A549 (cell line): Measurements from ENCODE around the gene NCOA1. TPM values are rescaled to one million over a fixed set of nuclear protein-coding genes. Genes with fewer than 3 reads are reported as not detected.
A peak's percentile ranks its signal among the peaks of the same experiment; 100 is the strongest.

Experiments
- ATAC-seq, 2 experiments: fragments of 200-7000 bp in 1 of 2; fragments of >200 bp in 1 of 2; cut with Nextera tagmentation in 1 of 2; cut with Tn5 transposase in 1 of 2; 3 replicates each; pipeline versions ENCODE4 v1.8.0 to v1.9.1; 2018 to 2020; ENCODE audit warnings: mild to moderate bottlenecking in 1 of 2, moderate library complexity in 1 of 2
- CTCF ChIA-PET: fragments of 300-600 bp; sonication (Branson Sonifier 250); formaldehyde crosslinking; extraction: SDS; loops from one replicate; lab custom pipeline; 2021; ENCODE audit warnings: antibody characterized with exemption, inconsistent platforms; lab: Yijun Ruan, JAX
- POLR2A ChIA-PET: fragments of 350-600 bp; formaldehyde crosslinking; extraction: SDS; loops from one replicate; lab custom pipeline; 2021; ENCODE audit warnings: antibody characterized with exemption, inconsistent platforms; lab: Yijun Ruan, JAX
- DNase-seq, 2 experiments: peaks; one replicate each; pipeline versions ENCODE4 v3.0.0 to v3.0.0-alpha.2; 2011 to 2016; ENCODE audit warnings: low read depth in 1 of 2, low spot score in 1 of 2
- FAIRE-seq: peaks from 2 replicates; lab custom pipeline; 2011; peaks lifted over from hg19 to GRCh38; lab: Jason Lieb, UNC
- H3K27ac ChIP-seq, 2 experiments: fragments of >200 bp; sonication (Bioruptor Twin); formaldehyde crosslinking; 3 replicates each; pipeline ENCODE4 v1.5.1; 2016 to 2017
- H3K4me1 ChIP-seq: fragments of >200 bp; sonication (Bioruptor Twin); formaldehyde crosslinking; 3 replicates; pipeline ENCODE4 v1.6.1; 2016
- H3K4me2 ChIP-seq: fragments of >200 bp; sonication (Bioruptor Twin); formaldehyde crosslinking; 3 replicates; pipeline ENCODE4 v1.6.1; 2016
- H3K4me3 ChIP-seq: fragments of >200 bp; sonication (Bioruptor Twin); formaldehyde crosslinking; 3 replicates; pipeline ENCODE4 v1.5.1; 2016
- H3K9me3 ChIP-seq: fragments of >200 bp; sonication (Bioruptor Twin); formaldehyde crosslinking; 3 replicates; pipeline ENCODE4 v1.6.1; 2016
- BCL3 ChIP-seq: fragments of >200 bp; sonication (Bioruptor Twin); formaldehyde crosslinking; IDR thresholded peaks from 3 replicates; pipeline ENCODE4 v1.6.1; 2016
- BHLHE40 ChIP-seq: IDR thresholded peaks from 2 replicates; pipeline ENCODE4 v1.6.1; 2012; ENCODE audit warnings: low read depth, low read length, inconsistent platforms
- CHD2 ChIP-seq: fragments of 150-350 bp; IDR thresholded peaks from 2 replicates; pipeline ENCODE4 v1.6.1; 2014; ENCODE audit warnings: low read length; ENCODE audit not compliant: partially characterized antibody
- EHF ChIP-seq: fragments of 250-450 bp; sonication (Bioruptor Pico); IDR thresholded peaks from 2 replicates; pipeline ENCODE4 v1.5.0; 2020; ENCODE audit warnings: mild to moderate bottlenecking
- FOSB ChIP-seq: fragments of 250-450 bp; sonication (Bioruptor Pico); IDR thresholded peaks from 2 replicates; pipeline ENCODE4 v1.5.0; 2020; ENCODE audit warnings: mild to moderate bottlenecking, moderate library complexity
- HES2 ChIP-seq: fragments of >200 bp; sonication (Bioruptor Twin); formaldehyde crosslinking; IDR thresholded peaks from 2 replicates; pipeline ENCODE4 v1.6.1; 2016
- HOXB13 ChIP-seq: fragments of 250-450 bp; sonication (Bioruptor Pico); IDR thresholded peaks from 2 replicates; pipeline ENCODE4 v1.5.0; 2020; ENCODE audit warnings: low read depth, mild to moderate bottlenecking, moderate library complexity
- MAFK ChIP-seq: fragments of 450-650 bp; IDR thresholded peaks from 2 replicates; pipeline ENCODE4 v1.6.1; 2014; ENCODE audit not compliant: partially characterized antibody
- NFE2L2 ChIP-seq: fragments of 150-350 bp; conservative IDR thresholded peaks from 2 replicates; pipeline ENCODE4 v1.6.1; 2014; ENCODE audit warnings: low read length
- NPAS2 ChIP-seq: fragments of 250-450 bp; sonication (Bioruptor Pico); IDR thresholded peaks from 2 replicates; pipeline ENCODE4 v1.8.0; 2022; ENCODE audit warnings: mild to moderate bottlenecking, moderate library complexity, borderline replicate concordance
- PBX3 ChIP-seq: IDR thresholded peaks from 2 replicates; pipeline ENCODE4 v1.6.1; 2012
- RCOR1 ChIP-seq: fragments of 150-350 bp; IDR thresholded peaks from 2 replicates; pipeline ENCODE4 v1.6.1; 2014; ENCODE audit warnings: antibody characterized with exemption, low read length, low read depth
- USF2 ChIP-seq: fragments of 450-650 bp; IDR thresholded peaks from 2 replicates; pipeline ENCODE4 v1.6.1; 2014; ENCODE audit warnings: antibody characterized with exemption
- ZNF302 ChIP-seq: fragments of 250-450 bp; sonication (Bioruptor Pico); IDR thresholded peaks from 2 replicates; pipeline ENCODE4 v1.9.0; 2021; ENCODE audit warnings: inconsistent platforms, mild to moderate bottlenecking, moderate library complexity
- WGBS: methylation state at CpG from one replicate; pipeline ENCODE4 v1.1.6; 2017; ENCODE audit errors: missing lambda C conversion rate; 5-methylcytosine and 5-hydroxymethylcytosine counted together
- polyA plus RNA-seq, 4 experiments: library from polyadenylated mRNA; depleted of rRNA in 3 of 4; stranded (reverse); fragments of >200 nt; fragmentation: RNase III in 1 of 4; extraction: RNeasy Plus Mini Kit Qiagen cat#74134 plus additional on column Dnase treatment in 1 of 4; gene quantifications; 2 replicates in 3 of 4; 3 replicates in 1 of 4; pipeline ENCODE4 v1.2.3, GENCODE V29; 2011 to 2017

NCOA1 gene
- polyA plus RNA-seq, 2 of the 4 experiments (the other 2 are of a cell fraction), result 7.6 to 29.9 TPM

- POLR2A ChIA-PET, result no interaction called here
- Histone ChIP-seq H3K4me1 (no peaks in the 10 kb centered on the region), H3K4me2 (no peak overlapping the region), H3K4me3 (no peak overlapping the region), H3K9me3 (no peaks in the 10 kb centered on the region), H3K27ac (no peak overlapping the region)
- ATAC-seq, result no peak
- TF ChIP-seq MAFK (peak; percentile 51), HOXB13 (CRISPR knock-in tag) (no peak)
- FAIRE-seq, result no peak
- WGBS, result 93% methylated on average over 3 of the region's 3 CpGs
- DNase-seq, result no peak
- CTCF ChIA-PET, result interaction anchor here (1.2 kb wide), 2 partner anchors 114 to 243 kb away, joined by 3 read pairs; no protein-coding TSS in a partner anchor
These were observed 161.5 kb downstream of the NCOA1 start for GRCh38 chr2:24652265-24653182.

- Histone ChIP-seq H3K27ac (no peak overlapping the region), H3K4me2 (no peak overlapping the region), H3K4me1 (no peaks in the 10 kb centered on the region), H3K9me3 (no peaks in the 10 kb centered on the region), H3K4me3 (no peak overlapping the region)
- CTCF ChIA-PET, result interaction anchor here (1.2 kb wide), 1 partner anchor 11 kb away, joined by 3 read pairs; no protein-coding TSS in a partner anchor
- WGBS, result 88% methylated on average over 2 of the region's 2 CpGs
- TF ChIP-seq EHF (CRISPR knock-in tag), result no peak
- FAIRE-seq, result no peak
- no peak for DNase-seq
- ATAC-seq, result no peak
- POLR2A ChIA-PET, result no interaction called here
These were observed 166.8 kb downstream of the NCOA1 start for GRCh38 chr2:24657818-24658217.

- POLR2A ChIA-PET, result no interaction called here
- 94% methylated on average over 4 of the region's 4 CpGs for WGBS
- H3K4me1 ChIP-seq, result no peaks in the 10 kb centered on the region
- TF ChIP-seq NFE2L2, result no peak
- no peak for TF ChIP-seq NPAS2
- TF ChIP-seq PBX3, result no peak
- TF ChIP-seq HOXB13 (CRISPR knock-in tag), result no peak
- TF ChIP-seq USF2, result no peak
- no peak for TF ChIP-seq ZNF302 (CRISPR knock-in tag)
- no peak for TF ChIP-seq BHLHE40
- no peak for TF ChIP-seq HES2
- TF ChIP-seq BCL3, result no peak
- no peak for TF ChIP-seq RCOR1
- TF ChIP-seq CHD2, result no peak
- TF ChIP-seq FOSB, result no peak
- TF ChIP-seq, all 56 proteins: peak for 0
- Histone ChIP-seq H3K27ac (no peak overlapping the region), H3K4me2 (no peak overlapping the region), H3K9me3 (no peaks in the 10 kb centered on the region), H3K4me3 (no peak overlapping the region)
- DNase-seq, result no peak
- CTCF ChIA-PET, result interaction anchor here (0.6 to 1.2 kb wide), 3 partner anchors 10 to 72 kb away, joined by 3 read pairs; no protein-coding TSS in a partner anchor
- ATAC-seq, result no peak
- FAIRE-seq, result no peak
These were observed 167.6 kb downstream of the NCOA1 start for GRCh38 chr2:24658531-24659202.
